K562 (cell line): ENCODE results near the gene ZBTB39. TPM values are rescaled to one million over a fixed set of nuclear protein-coding genes. Genes with fewer than 3 reads are reported as not detected.

ENCODE experiments used
- ATF7 ChIP-seq: fragments of 450-650 bp; IDR thresholded peaks from 2 replicates; pipeline ENCODE4 v1.7.1; 2014; ENCODE audit warnings: mild to moderate bottlenecking, moderate library complexity
- CBX3 ChIP-seq, 2 experiments: IDR thresholded peaks; 1 replicate in 1 of 2; 2 replicates in 1 of 2; pipeline ENCODE4 v1.6.1; 2012; ENCODE audit warnings: inconsistent platforms in 2 of 2, low read length in 2 of 2, borderline replicate concordance in 1 of 2, control low read depth in 1 of 2
- GABPB1 ChIP-seq: sonication (generic); formaldehyde crosslinking; IDR thresholded peaks from 2 replicates; pipeline ENCODE4 v1.8.0; 2022; ENCODE audit warnings: mild to moderate bottlenecking, missing genetic modification reagents
- HDAC1 ChIP-seq, 2 experiments: fragments of 450-650 bp; IDR thresholded peaks; 2 replicates each; pipeline ENCODE4 v1.6.1; 2016 to 2017; ENCODE audit warnings: inconsistent platforms in 1 of 2, mild to moderate bottlenecking in 1 of 2, moderate library complexity in 1 of 2
- SP1 ChIP-seq: sonication (generic); formaldehyde crosslinking; IDR thresholded peaks from 2 replicates; pipeline ENCODE4 v1.8.1; 2022; ENCODE audit warnings: mild to moderate bottlenecking, missing genetic modification reagents
- TCF3 ChIP-seq: sonication (generic); formaldehyde crosslinking; IDR thresholded peaks from 2 replicates; pipeline ENCODE4 v1.4.0; 2020; ENCODE audit warnings: mild to moderate bottlenecking, missing genetic modification reagents
- ZNF324 ChIP-seq: fragments of 250-450 bp; sonication (Bioruptor Pico); IDR thresholded peaks from 2 replicates; pipeline ENCODE4 v1.4.0; 2020; ENCODE audit warnings: mild to moderate bottlenecking
- polyA plus RNA-seq, 8 experiments: library from polyadenylated mRNA; depleted of rRNA in 4 of 8; stranded (reverse) in 5 of 8; unstranded in 3 of 8; fragments of >200 nt; fragmentation: Nextera tagmentation in 2 of 8; fragmentation: Illumina TruSeq in 1 of 8; extraction: Ambion mirVana in 2 of 8; extraction: Trizol in 1 of 8; gene quantifications; 2 replicates each; pipeline versions ENCODE4 v1.2.1 to v1.2.3, GENCODE V29; 2011 to 2014; ENCODE audit warnings: inconsistent platforms in 1 of 8, missing spikeins in 1 of 8
- total RNA-seq, 7 experiments: library from RNA; depleted of rRNA in 6 of 7; stranded (reverse); fragments of >200 nt in 6 of 7; fragmentation: Illumina TruSeq in 2 of 7; extraction: Trizol in 2 of 7; gene quantifications; 2 replicates each; pipeline versions ENCODE4 v1.2.1 to v1.2.3, GENCODE V29; 2011 to 2021; ENCODE audit warnings: low replicate concordance in 1 of 7
- TF ChIP-seq, protein P1 (sequence below): fragments of 450-650 bp; formaldehyde crosslinking; IDR thresholded peaks from 2 replicates; pipeline ENCODE4 v1.4.0; 2020; ENCODE audit warnings: mild to moderate bottlenecking, moderate library complexity
- TF ChIP-seq, protein P2 (sequence below): fragments of 450-650 bp; IDR thresholded peaks from 2 replicates; pipeline ENCODE4 v1.7.1; 2018; ENCODE audit warnings: mild to moderate bottlenecking, low read depth; ENCODE audit not compliant: partially characterized antibody
- TF ChIP-seq, protein P3 (sequence below), 2 experiments: fragments of 450-650 bp; formaldehyde crosslinking in 1 of 2; IDR thresholded peaks; 2 replicates each; pipeline versions ENCODE4 v1.4.0 to v1.6.1; 2014 to 2020; ENCODE audit warnings: mild to moderate bottlenecking in 2 of 2, borderline replicate concordance in 1 of 2, low read depth in 1 of 2
- TF ChIP-seq, protein P4 (sequence below): IDR thresholded peaks from 2 replicates; pipeline ENCODE4 v1.6.1; 2011; ENCODE audit warnings: borderline replicate concordance, low read depth, mild to moderate bottlenecking, moderate library complexity, low read length; ENCODE audit not compliant: insufficient read depth, poor library complexity, severe bottlenecking

The ZBTB39 gene
- total and polyA plus RNA-seq, 9 of the 15 experiments (the other 6 are each of a cell fraction or from before 2014, with no cell fraction given) = 3.3 to 13.3 (median 8.6) TPM

DNA sequence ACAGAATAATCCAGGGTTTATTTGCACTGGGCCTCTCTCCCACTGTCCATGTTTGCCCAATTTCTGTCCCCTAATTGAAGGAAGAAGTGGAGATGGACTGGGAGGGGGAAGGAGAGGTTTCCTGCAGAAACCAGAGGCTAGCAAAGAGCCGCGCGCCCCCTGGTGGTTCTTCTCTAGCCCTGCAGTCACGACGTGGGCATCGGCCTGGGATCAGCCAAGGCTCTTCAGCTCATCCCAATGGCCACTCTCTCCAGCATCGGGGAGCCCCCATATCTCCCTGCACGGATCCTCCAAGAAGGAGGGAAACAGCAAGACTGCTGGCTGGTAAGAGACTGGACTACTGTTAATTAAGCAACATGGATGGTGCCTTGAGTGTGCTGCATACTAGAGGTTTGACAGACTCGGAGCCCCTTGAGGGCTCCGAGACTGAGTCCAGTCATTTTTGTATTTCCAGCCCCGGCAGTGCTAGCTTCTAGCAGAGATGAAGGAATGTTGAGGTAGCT, 18.7 kb downstream of the ZBTB39 start (continued):
- TF ChIP-seq, protein P1, sequence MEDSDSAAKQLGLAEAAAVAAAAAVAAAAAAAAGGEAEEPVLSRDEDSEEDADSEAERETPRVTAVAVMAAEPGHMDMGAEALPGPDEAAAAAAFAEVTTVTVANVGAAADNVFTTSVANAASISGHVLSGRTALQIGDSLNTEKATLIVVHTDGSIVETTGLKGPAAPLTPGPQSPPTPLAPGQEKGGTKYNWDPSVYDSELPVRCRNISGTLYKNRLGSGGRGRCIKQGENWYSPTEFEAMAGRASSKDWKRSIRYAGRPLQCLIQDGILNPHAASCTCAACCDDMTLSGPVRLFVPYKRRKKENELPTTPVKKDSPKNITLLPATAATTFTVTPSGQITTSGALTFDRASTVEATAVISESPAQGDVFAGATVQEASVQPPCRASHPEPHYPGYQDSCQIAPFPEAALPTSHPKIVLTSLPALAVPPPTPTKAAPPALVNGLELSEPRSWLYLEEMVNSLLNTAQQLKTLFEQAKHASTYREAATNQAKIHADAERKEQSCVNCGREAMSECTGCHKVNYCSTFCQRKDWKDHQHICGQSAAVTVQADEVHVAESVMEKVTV (CRISPR knock-in tag) = peak; percentile 93
- TF ChIP-seq ZNF324 (CRISPR knock-in tag) = 0 out of 2 replicates have a peak, but pooled peaks have one; percentile 12
- TF ChIP-seq, protein P2, sequence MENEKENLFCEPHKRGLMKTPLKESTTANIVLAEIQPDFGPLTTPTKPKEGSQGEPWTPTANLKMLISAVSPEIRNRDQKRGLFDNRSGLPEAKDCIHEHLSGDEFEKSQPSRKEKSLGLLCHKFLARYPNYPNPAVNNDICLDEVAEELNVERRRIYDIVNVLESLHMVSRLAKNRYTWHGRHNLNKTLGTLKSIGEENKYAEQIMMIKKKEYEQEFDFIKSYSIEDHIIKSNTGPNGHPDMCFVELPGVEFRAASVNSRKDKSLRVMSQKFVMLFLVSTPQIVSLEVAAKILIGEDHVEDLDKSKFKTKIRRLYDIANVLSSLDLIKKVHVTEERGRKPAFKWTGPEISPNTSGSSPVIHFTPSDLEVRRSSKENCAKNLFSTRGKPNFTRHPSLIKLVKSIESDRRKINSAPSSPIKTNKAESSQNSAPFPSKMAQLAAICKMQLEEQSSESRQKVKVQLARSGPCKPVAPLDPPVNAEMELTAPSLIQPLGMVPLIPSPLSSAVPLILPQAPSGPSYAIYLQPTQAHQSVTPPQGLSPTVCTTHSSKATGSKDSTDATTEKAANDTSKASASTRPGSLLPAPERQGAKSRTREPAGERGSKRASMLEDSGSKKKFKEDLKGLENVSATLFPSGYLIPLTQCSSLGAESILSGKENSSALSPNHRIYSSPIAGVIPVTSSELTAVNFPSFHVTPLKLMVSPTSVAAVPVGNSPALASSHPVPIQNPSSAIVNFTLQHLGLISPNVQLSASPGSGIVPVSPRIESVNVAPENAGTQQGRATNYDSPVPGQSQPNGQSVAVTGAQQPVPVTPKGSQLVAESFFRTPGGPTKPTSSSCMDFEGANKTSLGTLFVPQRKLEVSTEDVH = peak; percentile 19
- TF ChIP-seq, protein P3, sequence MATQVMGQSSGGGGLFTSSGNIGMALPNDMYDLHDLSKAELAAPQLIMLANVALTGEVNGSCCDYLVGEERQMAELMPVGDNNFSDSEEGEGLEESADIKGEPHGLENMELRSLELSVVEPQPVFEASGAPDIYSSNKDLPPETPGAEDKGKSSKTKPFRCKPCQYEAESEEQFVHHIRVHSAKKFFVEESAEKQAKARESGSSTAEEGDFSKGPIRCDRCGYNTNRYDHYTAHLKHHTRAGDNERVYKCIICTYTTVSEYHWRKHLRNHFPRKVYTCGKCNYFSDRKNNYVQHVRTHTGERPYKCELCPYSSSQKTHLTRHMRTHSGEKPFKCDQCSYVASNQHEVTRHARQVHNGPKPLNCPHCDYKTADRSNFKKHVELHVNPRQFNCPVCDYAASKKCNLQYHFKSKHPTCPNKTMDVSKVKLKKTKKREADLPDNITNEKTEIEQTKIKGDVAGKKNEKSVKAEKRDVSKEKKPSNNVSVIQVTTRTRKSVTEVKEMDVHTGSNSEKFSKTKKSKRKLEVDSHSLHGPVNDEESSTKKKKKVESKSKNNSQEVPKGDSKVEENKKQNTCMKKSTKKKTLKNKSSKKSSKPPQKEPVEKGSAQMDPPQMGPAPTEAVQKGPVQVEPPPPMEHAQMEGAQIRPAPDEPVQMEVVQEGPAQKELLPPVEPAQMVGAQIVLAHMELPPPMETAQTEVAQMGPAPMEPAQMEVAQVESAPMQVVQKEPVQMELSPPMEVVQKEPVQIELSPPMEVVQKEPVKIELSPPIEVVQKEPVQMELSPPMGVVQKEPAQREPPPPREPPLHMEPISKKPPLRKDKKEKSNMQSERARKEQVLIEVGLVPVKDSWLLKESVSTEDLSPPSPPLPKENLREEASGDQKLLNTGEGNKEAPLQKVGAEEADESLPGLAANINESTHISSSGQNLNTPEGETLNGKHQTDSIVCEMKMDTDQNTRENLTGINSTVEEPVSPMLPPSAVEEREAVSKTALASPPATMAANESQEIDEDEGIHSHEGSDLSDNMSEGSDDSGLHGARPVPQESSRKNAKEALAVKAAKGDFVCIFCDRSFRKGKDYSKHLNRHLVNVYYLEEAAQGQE (IDR thresholded peaks at IDR 0.05; ENCODE audit: borderline replicate concordance) = peak; percentile 95
- TF ChIP-seq, protein P3 (CRISPR knock-in tag; IDR thresholded peaks at IDR 0.05; ENCODE audit: low read depth) = no peak
- 0 out of 4 replicates have a peak, but pooled peaks of 1 of the 2 experiments have one; percentile 10 for TF ChIP-seq HDAC1 (IDR thresholded peaks at IDR 0.05)
- TF ChIP-seq ATF7 = peak; percentile 11; the same call in 1 of the 2 replicates
- peak in 1 of 2 experiments; percentile 29; a peak in 1 of 3 replicates for TF ChIP-seq CBX3 (IDR thresholded peaks at IDR 0.05; ENCODE audit: borderline replicate concordance in 1 of 2, low read length in 2 of 2)
- TF ChIP-seq, protein P4, sequence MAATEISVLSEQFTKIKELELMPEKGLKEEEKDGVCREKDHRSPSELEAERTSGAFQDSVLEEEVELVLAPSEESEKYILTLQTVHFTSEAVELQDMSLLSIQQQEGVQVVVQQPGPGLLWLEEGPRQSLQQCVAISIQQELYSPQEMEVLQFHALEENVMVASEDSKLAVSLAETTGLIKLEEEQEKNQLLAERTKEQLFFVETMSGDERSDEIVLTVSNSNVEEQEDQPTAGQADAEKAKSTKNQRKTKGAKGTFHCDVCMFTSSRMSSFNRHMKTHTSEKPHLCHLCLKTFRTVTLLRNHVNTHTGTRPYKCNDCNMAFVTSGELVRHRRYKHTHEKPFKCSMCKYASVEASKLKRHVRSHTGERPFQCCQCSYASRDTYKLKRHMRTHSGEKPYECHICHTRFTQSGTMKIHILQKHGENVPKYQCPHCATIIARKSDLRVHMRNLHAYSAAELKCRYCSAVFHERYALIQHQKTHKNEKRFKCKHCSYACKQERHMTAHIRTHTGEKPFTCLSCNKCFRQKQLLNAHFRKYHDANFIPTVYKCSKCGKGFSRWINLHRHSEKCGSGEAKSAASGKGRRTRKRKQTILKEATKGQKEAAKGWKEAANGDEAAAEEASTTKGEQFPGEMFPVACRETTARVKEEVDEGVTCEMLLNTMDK = peak; percentile 32
- peak; percentile 8; the same call in 1 of the 2 replicates for TF ChIP-seq TCF3 (CRISPR knock-in tag)
- peak; percentile 33 for TF ChIP-seq SP1 (CRISPR knock-in tag)
- peak; percentile 78 for TF ChIP-seq GABPB1 (CRISPR knock-in tag)
